Activated CD4-positive, alpha-beta T cell treated with anti-CD3 and anti-CD28 coated beads, Interleukin-2, Interleukin-4, amounts not matched to agents 100 ng/mL and 50 ng/mL, durations not matched to agents 16 hours and 8 hours (primary cell): Measurements from ENCODE around the gene IKBKE.

ENCODE experiments used
- DNase-seq: peaks from one replicate; pipeline ENCODE4 v3.0.0-alpha.2; 2020; ENCODE audit warnings: low spot score

Gene IKBKE

DNA sequence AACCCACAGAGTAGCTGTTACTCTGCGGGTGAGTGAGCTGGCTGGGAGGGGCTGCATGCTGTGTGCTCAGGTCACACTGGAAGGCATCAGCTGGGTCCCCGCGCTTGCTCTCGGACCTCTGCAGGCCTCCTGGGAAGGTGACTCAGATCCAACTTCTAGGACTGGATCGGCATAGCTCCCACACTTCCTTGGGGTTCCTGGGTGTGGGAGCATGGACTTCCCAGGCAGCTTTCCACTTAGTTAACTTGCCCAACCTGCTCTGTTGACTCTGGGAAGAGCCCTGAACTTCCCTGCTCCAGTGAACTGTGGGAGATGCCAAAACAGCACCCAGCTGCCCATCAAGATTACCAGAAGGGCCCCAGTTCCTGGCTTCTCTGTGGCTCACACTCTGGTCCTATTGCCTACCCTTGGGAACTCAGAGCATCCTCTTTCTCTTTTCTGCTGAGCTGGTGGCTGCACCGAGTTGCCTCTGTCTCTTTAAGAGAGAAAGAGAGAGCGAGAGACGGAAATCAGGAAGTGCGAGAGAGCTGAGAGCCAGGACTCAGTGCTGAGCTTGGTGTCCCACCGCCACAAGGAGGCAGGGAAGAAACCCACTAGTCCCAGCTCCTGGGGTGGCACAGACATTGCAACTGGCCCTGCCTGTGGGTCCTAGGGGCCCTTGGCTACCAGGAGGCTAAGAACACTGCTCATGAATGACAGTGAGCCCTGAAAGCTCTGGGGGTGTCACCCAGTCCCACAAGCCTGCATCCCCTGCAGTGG is at the start of gene IKBKE:
Gene IKBKE, plus strand, starts transcription at position 544 of the 759 bp plus-strand sequence. CDS start 2,752 bp downstream, outside the sequence.
- DNase-seq, result peak; percentile 73

DNA sequence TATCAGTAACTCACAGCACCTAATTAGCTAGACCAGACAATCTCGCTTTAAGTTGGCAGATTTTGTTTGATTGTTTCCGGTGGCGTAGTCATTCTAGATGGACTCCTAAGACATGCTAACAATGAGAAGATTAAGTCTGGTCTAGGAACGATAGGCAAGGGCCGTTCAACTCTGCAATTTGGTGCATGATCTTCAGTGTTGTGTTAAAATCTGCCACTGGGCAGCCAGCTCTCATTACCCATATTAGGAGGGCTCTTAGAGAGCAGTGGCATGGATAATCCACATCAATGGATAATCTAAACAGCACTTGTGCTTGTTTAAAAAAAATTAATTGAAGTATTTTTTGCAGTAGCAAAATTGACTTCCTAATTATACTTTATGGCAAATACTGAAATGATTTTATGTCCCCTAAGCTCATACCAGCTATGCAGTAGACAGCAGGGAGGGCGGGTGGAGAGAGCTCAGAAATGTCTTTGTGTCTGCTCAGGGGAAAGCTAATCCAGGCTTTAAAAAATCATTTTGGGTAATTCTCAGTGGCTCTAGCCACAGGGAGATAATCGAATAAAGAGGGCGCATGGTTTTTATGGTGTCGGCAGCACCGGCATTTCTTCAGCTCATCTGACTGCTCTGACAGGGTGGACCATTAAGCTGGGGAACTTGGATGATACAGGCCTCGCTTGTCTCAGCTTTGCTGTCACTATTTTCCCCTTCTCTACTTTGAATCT is 48.5 kb upstream of the IKBKE start:
- no peak for DNase-seq

DNA sequence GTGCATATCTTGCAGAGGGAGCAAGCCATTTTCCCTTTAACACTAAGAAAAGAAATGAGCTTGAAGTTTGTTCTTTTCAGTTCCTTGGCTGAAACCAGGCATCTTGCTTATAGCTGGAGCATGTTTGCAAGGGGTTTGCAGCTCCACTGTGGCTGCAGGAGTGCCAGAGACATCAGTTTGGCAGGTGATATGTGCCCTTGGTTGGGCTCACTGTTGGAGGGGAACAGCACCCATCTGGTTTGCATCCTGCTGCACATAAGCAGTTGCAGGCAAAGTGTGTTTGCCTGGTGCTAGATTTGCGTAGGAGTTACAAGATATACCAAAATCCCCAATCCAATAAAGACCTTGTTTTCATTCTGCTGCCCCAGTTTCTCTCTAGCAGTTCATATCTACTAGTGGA is 47.8 kb upstream of the IKBKE start:
- no peak for DNase-seq

DNA sequence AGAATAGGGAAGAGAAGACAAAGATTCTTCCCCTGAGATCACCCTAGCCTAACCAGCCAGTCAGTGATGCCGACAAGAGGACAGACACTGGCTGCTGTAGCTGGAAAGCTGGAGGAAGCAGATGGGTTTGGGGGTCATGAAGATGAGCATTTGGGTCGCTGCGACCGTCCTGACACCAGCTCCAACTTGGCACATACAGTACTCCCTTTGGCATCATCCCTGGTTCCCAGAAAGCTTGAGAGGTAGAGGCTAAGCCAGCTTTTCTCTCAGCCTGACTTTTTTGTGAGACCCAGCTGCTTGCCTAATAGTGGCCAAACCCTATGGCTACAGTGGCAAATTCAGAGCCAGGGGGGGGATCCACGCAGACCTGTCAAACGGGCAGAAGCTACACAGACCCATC is 43.0 kb upstream of the IKBKE start:
- no peak for DNase-seq

DNA sequence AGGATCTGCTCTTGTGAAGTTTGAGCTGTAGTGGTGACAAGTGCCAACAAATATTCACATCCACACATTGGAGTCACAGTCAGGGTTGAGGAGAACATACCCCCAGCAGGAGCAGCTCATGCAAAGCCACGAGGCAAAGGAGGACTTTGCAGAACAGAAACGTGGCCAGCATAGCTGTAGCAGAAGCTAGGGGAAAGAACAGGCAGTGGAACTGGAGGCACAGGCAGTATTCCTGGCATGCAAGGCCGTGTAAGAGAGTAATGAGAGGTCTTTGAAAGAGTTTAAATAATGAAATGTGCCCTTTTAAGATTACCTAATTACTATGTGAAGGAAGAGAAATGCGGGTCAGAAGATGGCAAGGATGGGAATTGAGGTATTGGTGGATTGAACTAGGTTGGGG is 40.9 kb upstream of the IKBKE start:
- no peak for DNase-seq

DNA sequence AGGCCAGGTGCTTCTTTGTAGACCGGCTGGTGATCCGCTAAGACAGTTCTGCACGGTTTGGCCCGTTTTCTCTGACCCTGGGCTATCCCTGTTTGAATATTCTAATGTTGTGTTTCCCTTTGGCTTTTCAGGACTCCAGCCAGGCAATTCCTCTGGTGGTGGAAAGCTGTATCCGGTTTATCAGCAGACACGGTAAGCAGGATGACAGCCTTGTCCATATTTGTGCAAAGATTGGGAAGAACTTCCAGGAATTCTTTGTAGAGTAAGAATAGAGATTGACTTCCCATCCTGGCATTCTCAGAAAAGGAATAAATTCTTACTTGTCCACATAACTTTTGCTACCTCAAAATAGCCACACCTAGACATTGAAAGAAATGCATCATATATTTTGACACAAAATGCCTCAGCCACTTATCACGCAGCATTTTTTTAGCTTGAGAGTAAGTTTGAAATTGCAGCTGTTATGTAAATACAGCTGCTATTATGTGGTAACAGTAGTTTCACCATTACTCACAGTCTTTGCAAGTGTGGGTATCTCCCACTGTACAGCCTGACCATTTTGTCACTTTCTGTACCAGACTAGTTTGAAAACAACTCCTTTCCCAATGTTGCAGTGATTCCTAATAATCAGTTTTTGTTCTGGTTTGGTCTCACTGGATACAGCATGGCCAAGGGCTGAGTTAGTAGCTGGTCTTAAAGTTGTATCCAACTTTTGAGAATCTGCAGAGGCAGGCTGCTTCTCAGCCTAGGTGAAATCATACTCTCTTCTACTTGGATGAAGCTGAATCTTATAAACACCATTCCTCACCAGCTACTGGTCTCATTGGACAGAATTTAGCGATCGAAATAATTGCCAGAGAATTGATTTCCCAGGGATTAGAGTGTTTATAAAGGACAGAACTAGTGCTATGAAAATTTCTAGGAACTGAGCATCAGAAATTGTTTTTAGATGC is 40.0 kb upstream of the IKBKE start:
- peak; percentile 58 for DNase-seq

DNA sequence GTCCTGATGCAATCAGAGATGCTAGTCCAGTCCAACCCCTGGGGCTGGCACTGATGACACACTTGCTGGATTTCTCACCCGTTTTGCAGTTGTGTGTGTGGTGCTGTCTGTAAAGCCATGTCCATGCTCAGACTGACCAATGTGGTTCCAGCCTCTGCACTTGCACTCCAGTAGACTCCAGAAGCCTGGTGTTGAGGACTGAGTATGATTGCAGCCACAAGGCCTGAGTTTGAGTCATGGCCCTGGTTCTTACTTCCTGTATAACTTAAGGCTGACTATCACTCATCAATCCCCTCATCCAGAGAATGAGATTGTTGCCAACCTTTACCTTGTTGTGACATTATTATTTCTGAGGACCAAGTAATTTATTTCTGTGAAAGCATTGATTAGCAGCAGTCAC is 34.8 kb upstream of the IKBKE start:
- DNase-seq, result peak; percentile 36

DNA sequence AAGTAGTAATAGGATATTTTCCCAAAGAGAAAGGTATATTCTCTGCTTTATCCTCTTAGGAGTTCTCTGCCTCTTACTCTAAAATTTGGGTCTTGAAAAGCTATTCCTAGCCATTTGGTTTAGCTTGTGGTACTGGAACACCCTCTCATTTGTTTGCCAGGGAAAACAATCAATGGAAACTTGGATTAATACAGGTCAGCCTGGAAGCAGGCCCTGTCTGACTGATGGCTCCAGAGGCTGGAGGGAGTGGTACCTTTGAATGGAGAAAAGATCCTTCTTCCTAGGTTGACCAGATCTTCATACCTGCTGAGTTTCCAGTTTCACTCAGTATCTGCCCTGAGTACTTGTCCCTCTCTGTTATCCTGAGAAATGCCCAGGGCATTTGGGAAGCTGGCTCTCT is 31.7 kb upstream of the IKBKE start:
- no peak for DNase-seq

DNA sequence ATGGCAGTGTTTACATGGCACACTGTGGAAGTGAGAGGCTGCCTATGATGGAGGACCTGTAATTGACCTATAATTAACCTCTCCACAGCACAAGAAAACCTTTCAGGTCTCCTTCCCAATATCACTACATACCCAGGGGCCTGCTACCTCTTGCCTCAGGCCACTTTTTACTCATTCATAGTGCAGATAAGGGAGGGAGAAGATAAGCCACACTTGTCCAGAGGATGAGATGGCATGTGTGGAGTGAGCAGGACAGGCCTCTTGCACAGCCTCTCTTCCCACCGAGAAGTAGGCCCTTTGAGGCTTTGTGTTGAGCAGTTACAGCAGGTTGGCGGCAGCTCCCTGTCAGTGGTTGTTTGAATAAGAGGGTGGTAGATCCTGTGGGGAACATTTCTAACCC is 31.1 kb upstream of the IKBKE start:
- no peak for DNase-seq

DNA sequence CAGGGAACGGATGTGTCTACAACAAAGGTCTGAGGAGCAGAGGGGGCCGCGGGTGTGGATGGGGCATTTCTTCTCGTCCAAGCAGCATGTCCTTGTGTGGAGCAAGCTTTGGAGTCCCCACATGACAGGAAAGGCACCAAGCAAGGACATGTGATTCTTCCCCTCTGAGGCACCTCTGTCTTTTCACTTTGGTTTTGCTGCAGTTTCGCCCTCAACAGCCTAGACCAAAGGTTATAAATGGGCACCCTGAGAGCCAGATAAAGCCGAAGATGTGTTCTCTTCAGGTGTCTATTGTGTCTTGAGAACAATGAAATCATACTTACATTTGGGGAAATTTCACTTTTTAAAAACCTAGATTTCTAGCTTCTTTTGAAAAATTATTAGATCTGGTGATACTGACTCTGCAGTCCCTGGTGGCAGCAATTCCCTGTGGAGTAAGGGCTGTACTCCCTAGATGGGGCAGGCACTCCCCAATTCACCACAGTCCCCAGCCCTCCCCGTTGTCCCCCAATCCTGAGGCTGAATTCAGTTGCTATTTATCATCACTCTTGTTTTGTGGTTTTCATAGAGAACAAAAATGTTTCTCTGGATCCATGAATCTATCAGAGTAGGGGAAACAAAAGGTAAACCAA is 28.8 kb upstream of the IKBKE start:
- DNase-seq, result no peak

DNA sequence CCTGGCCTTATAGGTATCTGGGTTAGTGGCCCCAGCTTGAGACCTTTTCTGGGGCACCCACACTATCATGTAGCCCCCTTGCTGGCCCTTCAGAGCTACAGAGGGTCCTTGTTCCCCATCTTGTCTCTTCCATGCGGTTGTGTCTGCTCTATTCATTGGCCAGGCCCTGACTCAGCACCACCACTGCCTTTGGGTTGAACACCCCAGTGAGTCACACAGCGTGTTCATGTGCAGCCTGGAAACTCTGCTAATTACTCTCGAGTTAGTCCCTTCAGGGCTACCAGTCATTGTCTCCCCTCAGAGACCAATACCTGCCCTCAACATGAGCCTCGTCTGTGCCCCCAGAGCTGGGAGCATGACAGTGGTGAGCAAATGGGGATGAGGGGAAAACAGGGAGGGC is 28.2 kb upstream of the IKBKE start:
- no peak for DNase-seq

DNA sequence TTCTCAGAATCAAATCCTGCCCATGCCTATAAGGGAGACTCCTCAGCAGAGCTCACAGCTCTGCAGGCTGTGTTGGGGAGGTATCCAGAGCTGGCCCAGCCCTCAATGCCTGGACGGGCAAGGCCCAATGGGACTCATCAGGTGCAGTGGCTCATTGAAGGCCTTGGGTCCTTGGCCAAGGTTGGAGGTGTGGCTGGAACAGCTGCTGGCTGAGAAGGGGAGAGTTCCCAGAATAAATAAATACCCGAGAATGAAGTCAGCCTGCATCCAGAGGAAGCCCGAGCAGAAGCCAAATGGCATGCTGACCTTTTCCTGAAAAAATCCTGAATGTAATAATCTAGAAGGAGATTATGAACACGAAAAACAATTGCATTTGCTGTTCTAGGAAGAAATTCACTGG is 25.2 kb upstream of the IKBKE start:
- no peak for DNase-seq

DNA sequence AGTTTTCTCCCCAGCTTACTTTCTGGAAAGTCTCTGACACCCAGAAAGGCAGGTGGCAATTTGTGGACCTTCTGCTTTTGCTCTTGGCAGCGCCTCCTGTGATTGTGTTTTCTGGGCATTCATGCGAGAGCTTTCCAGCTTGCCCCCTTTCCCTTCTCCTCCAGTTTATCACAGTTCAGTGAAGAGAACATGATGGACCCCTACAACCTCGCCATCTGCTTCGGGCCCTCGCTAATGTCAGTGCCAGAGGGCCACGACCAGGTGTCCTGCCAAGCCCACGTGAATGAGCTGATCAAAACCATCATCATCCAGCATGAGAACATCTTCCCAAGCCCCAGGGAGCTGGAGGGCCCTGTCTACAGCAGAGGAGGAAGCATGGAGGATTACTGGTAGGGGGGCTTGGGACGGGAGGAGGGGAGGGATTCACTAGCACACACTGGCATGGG is 24.3 kb upstream of the IKBKE start:
- DNase-seq, result no peak

DNA sequence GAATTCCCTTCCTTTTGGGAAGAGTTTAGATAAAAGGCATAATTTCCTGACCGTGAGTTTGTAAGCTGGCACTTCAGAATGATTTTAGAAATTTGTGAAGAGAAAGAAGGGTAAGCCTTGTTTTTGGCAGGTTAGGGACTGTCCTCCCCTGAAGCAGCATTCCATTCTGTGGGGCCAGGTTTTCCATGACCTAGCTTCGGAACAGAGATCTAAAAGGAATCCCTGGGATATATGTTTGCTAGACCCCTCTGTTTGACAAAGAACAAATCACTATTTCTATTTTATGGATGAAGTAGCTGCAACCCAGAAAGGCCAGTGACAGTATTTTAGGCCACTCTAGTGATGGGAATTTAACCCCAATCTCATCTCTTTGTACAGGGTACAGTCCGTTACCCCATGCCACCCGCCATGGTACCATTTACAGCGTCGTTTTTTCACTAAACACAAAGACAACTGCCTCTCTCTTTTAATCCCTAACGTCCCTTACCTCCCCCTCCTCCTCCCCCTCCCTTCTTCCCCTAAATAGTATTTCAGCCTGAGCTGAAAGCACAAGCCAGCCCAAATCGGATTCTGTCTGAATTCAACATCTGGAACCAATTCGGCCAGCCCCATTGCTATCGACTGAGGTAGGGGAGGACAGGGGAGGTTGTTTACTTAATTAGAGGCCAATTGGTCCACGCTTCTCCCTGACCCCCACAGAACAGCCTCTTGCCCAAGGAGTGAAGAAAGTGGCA is 23.4 kb upstream of the IKBKE start:
- no peak for DNase-seq

DNA sequence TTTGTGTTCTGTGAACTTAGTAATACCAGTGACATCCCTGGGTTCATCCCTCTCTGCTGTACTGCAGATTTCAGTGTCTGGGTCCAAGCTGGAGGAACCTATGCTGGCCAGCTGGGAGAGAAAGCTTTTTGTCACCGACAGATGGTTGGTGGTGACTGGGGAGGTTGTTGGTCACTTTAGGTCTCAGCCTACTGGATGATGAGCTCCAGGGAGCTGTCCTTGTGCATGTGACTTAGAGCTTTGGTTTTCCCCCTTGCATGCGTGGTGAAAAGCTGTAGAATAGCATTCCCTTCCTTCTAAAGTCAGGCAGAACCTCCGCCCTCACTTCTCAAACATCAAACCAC is 22.9 kb upstream of the IKBKE start:
- DNase-seq, result no peak

DNA sequence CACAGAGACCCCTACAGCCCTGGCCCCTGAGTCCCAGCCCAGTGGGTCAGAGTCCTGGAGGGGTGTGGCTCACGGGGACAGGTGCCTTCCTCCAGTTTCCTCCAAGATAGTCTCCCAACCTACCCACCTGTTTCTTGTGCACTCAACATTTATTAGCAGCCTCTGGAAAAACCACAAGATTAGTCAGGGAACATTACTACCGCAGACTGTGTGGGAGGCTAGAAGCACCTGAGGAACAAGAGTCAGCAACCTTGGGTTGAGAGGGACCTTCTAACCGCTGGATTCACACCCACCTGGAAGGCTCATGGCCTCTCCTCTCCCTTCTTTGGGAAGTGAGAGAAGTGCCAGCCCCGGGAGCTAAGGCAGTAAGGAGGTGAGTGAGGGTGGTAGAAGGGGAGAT is 22.5 kb upstream of the IKBKE start:
- DNase-seq, result no peak

DNA sequence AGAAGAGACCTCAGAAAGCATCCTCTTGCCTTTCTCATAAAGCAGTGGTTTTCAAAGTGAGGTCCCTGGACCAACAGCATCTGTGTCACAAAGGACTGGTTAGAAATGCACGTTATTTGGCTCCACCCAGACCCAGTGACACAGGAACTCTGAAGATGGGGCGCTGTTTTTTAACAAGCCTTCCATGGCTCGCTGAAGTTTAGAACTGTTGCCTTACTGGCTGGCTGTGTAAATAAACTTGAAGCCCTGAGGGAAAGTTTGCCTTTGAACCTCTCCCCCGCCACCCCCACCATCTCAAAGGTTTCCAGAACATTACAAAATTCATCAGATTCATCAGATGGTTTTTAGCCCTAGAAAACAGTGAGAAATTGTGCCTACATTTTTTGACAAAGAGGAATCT is 21.8 kb upstream of the IKBKE start:
- DNase-seq, result no peak

DNA sequence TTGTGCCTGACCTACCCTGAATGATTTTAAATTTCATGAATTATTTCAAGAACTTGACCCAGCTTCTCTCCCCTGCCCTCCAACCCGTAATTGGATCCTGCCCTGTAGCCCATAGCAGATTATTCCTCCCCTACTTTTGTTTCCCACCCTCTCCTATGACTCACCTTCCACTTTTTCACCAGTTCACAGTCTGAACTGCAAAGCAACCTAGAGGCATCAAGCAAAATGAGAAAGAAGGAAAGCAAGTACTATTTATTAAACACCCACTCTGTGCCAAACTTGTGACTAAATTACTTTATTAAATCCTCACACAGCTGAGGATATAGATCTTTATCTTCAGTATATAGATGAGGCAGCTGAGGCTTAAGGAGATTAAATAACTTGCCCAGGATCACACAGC is 20.7 kb upstream of the IKBKE start:
- DNase-seq, result no peak

DNA sequence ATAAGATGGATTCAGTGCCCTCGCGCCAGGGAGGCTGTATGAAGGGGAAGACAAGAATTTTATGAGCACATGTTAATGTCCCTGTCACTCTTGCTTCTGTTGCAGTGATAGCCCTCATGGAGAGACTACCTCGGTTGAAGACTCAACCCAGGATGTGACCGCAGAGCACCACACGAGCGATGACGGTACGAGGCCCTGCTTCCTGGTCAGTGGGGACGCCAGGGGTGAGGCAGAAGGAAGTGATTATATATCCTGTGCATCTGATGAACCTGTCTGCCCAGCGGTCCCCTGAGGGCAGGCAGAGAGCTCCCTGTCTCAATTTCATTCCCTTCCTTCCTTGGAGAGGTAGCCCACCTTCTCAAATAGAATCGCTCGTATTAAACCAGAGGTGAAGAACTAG is 20.0 kb upstream of the IKBKE start:
- DNase-seq, result no peak

DNA sequence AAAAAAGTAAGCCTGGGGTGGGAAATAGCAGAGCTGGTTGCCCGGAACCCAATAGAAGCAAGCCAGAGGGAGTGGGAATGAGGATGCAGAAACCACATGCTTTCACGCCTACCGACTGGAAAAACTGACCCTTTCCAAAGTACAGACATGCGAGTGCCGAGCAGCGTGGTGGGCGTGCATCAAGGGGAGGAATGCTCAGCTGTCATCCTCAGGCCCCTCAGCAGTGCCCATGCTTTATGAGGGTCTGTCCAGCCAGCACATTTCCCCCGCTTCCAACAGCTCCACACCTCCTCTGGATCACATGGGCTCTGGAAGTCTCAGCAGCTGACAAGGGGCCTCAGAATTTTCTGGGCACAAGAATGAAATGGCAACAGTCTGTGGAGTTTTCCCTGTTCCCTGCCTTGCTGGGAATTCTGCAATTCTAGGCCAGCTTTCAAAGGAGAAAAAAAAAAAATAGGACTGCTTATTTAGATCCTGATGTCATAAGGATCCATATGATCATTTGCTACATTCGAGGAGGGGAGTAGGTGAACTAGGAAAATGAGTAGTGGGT is 19.1 kb upstream of the IKBKE start:
- no peak for DNase-seq

DNA sequence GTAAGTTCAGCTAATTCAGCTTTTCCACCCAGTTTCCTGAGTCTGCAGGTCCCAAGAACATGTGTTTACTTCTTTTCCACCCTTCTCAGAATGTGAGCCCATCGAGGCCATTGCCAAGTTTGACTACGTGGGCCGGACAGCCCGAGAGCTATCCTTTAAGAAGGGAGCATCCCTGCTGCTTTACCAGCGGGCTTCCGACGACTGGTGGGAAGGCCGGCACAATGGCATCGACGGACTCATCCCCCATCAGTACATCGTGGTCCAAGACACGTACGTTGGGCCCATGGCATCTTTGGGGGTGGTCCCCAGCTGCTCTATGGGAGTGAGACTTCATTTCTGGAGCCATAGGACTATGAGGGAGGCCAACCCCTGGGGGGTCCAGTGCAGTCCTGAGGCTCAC is 17.2 kb upstream of the IKBKE start:
- no peak for DNase-seq
